OCI-LY1 (cell line): Measurements from ENCODE around the gene PTPRD.

Source experiments
- H2AFZ ChIP-seq: fragments of 200-600 bp; sonication (generic), shearing (Covaris generic); 2 replicates; pipeline ENCODE4 v1.6.0; 2014; ENCODE audit warnings: antibody characterized with exemption, mild to moderate bottlenecking, low read length
- H3F3A ChIP-seq: fragments of 200-600 bp; sonication (generic), shearing (Covaris generic); 2 replicates; pipeline ENCODE4 v1.6.0; 2014; ENCODE audit warnings: mild to moderate bottlenecking, antibody characterized with exemption, low read length, moderate library complexity; ENCODE audit not compliant: insufficient read depth
- H3K27ac ChIP-seq: fragments of 200-600 bp; sonication (generic); 2 replicates; pipeline ENCODE4 v1.5.1; 2014; ENCODE audit warnings: low read length, mixed run types, mild to moderate bottlenecking, low read depth; ENCODE audit not compliant: poor library complexity, severe bottlenecking
- H3K27me3 ChIP-seq: fragments of 200-600 bp; sonication (generic); 2 replicates; pipeline ENCODE4 v1.6.0; 2014; ENCODE audit warnings: antibody characterized with exemption, mild to moderate bottlenecking, low read length, moderate library complexity; ENCODE audit not compliant: insufficient read depth
- H3K36me3 ChIP-seq: fragments of 200-600 bp; sonication (generic); 2 replicates; pipeline ENCODE4 v1.6.1; 2014; ENCODE audit warnings: mild to moderate bottlenecking, antibody characterized with exemption, low read length, moderate library complexity, mixed read lengths; ENCODE audit not compliant: insufficient read depth
- H3K4me1 ChIP-seq: fragments of 200-600 bp; sonication (generic); 2 replicates; pipeline ENCODE4 v1.5.1; 2014; ENCODE audit warnings: mild to moderate bottlenecking, low read length, moderate library complexity; ENCODE audit not compliant: insufficient read depth, severe bottlenecking
- H3K4me2 ChIP-seq: fragments of 200-600 bp; sonication (generic), shearing (Covaris generic); 2 replicates; pipeline ENCODE4 v1.6.1; 2014; ENCODE audit warnings: low read length
- H3K4me3 ChIP-seq: fragments of 200-600 bp; sonication (generic); 2 replicates; pipeline ENCODE4 v1.5.1; 2014; ENCODE audit warnings: low read length, low read depth, mild to moderate bottlenecking, mixed read lengths; ENCODE audit not compliant: poor library complexity, severe bottlenecking
- H3K79me2 ChIP-seq: fragments of 200-600 bp; shearing (Covaris generic); 2 replicates; pipeline ENCODE4 v1.6.1; 2016; ENCODE audit warnings: mixed run types, low read length, mixed read lengths; ENCODE audit not compliant: insufficient read depth
- H3K9ac ChIP-seq: fragments of 200-600 bp; sonication (generic), shearing (Covaris generic); 2 replicates; pipeline ENCODE4 v1.6.1; 2014; ENCODE audit warnings: mild to moderate bottlenecking, low read length, mixed read lengths
- H3K9me2 ChIP-seq: fragments of 200-600 bp; sonication (generic), shearing (Covaris generic); 2 replicates; pipeline ENCODE4 v1.6.1; 2014; ENCODE audit warnings: low read depth, mild to moderate bottlenecking, low read length, mixed read lengths
- H3K9me3 ChIP-seq: fragments of 200-600 bp; shearing (Covaris generic); 2 replicates; pipeline ENCODE4 v1.6.1; 2014; ENCODE audit warnings: low read length, mixed read lengths
- H4K20me1 ChIP-seq: fragments of 200-600 bp; sonication (generic), shearing (Covaris generic); 2 replicates; pipeline ENCODE4 v1.6.0; 2016; ENCODE audit warnings: mild to moderate bottlenecking, low read length; ENCODE audit not compliant: insufficient read depth
- EZH2 ChIP-seq: fragments of 200-600 bp; sonication (generic), shearing (Covaris generic); IDR thresholded peaks from 2 replicates; pipeline ENCODE4 v1.8.0; 2017; ENCODE audit warnings: borderline replicate concordance, mixed run types, mild to moderate bottlenecking, antibody characterized with exemption, low read length, moderate library complexity, mixed read lengths
- TF ChIP-seq, protein P1 (sequence below): fragments of 200-600 bp; sonication (generic), shearing (Covaris generic); IDR thresholded peaks from 2 replicates; pipeline ENCODE4 v1.5.1; 2017; ENCODE audit warnings: mild to moderate bottlenecking, antibody characterized with exemption, low read length, moderate library complexity, mixed read lengths

PTPRD gene

DNA sequence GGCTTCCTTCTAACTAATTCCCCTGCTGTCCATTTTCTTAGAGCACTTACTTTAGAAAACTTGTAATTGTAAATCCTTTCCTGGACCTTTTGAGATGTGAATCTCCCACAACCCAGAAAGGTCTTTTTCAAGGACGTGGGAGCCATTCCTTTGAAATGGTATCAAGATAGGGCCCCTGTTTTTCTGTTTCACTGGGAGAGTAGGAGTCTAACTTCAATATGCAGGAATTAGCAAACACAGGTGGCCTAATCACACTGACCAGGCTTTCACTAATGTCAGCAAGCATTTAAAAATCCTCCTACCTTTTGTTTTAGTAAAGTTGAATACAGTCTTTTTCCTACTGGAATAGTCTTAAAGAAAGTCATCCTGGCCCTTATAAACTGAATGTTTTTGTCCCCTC lies 558.3 kb downstream of the PTPRD start:
- Histone ChIP-seq H3K4me2 (no peak overlapping the region), H3K9me2 (no peaks in the 10 kb centered on the region), H2AFZ (no peak overlapping the region), H4K20me1 (no peaks in the 10 kb centered on the region), H3F3A (no peaks in the 10 kb centered on the region), H3K4me3 (no peak overlapping the region), H3K9ac (no peak overlapping the region), H3K27me3 (no peaks in the 10 kb centered on the region), H3K4me1 (no peaks in the 10 kb centered on the region), H3K79me2 (no peaks in the 10 kb centered on the region), H3K36me3 (no peaks in the 10 kb centered on the region), H3K27ac (no peak overlapping the region), H3K9me3 (no peaks in the 10 kb centered on the region)
- TF ChIP-seq EZH2: no peak
- TF ChIP-seq, protein P1, sequence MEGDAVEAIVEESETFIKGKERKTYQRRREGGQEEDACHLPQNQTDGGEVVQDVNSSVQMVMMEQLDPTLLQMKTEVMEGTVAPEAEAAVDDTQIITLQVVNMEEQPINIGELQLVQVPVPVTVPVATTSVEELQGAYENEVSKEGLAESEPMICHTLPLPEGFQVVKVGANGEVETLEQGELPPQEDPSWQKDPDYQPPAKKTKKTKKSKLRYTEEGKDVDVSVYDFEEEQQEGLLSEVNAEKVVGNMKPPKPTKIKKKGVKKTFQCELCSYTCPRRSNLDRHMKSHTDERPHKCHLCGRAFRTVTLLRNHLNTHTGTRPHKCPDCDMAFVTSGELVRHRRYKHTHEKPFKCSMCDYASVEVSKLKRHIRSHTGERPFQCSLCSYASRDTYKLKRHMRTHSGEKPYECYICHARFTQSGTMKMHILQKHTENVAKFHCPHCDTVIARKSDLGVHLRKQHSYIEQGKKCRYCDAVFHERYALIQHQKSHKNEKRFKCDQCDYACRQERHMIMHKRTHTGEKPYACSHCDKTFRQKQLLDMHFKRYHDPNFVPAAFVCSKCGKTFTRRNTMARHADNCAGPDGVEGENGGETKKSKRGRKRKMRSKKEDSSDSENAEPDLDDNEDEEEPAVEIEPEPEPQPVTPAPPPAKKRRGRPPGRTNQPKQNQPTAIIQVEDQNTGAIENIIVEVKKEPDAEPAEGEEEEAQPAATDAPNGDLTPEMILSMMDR: no peak

GRCh38 chr9:10052916-10053315 lies 559.9 kb downstream of the PTPRD start:
- Histone ChIP-seq H3K4me2 (no peak overlapping the region), H3K27ac (no peak overlapping the region), H3K4me3 (no peak overlapping the region), H3K4me1 (no peaks in the 10 kb centered on the region), H3K79me2 (no peaks in the 10 kb centered on the region), H3K36me3 (no peaks in the 10 kb centered on the region), H3F3A (no peaks in the 10 kb centered on the region), H3K9me2 (no peaks in the 10 kb centered on the region), H2AFZ (no peak overlapping the region), H4K20me1 (no peaks in the 10 kb centered on the region), H3K9me3 (no peaks in the 10 kb centered on the region), H3K9ac (no peak overlapping the region), H3K27me3 (no peaks in the 10 kb centered on the region)
- TF ChIP-seq, protein P1: no peak
- TF ChIP-seq EZH2: no peak

DNA sequence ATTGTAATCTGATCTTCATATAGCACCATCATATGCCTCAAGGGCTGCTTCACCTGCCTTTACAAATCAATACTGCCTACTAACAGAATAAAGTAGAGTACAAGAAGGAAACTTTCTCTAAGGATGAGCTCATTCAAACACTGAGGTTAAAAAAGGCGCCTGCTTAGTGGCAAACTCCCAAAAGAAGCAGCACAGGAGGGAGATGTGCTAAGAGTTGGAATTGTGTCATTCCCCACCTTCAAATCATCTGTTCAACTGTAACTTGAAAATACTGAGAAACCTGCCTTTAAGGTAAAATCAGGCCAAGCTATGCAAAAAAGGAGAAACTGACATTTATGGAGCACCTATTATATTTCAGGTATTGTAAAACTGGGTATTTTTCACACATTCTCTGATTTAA lies 560.6 kb downstream of the PTPRD start:
- Histone ChIP-seq H2AFZ (no peak overlapping the region), H3F3A (no peaks in the 10 kb centered on the region), H3K79me2 (no peaks in the 10 kb centered on the region), H3K9me3 (no peaks in the 10 kb centered on the region), H3K27me3 (no peaks in the 10 kb centered on the region), H3K36me3 (no peaks in the 10 kb centered on the region), H3K9me2 (no peaks in the 10 kb centered on the region), H4K20me1 (no peaks in the 10 kb centered on the region), H3K9ac (no peak overlapping the region), H3K4me3 (no peak overlapping the region), H3K4me1 (no peaks in the 10 kb centered on the region), H3K4me2 (no peak overlapping the region), H3K27ac (no peak overlapping the region)
- TF ChIP-seq, protein P1: no peak
- no peak for TF ChIP-seq EZH2
